Upper lobe of left lung (tissue), 6 donors: Measurements from ENCODE around the gene GAS2. TPM values are rescaled to one million over a fixed set of nuclear protein-coding genes. Genes with fewer than 3 reads are reported as not detected.

Source experiments
- ATAC-seq, 2 donors: fragments of 200-7000 bp; cut with Tn5 transposase; one replicate each; pipeline ENCODE4 v1.9.1; 2022; ENCODE audit warnings: mild to moderate bottlenecking in 2 of 2, moderate library complexity in 2 of 2; ENCODE audit not compliant: low FRiP score in 2 of 2
- DNase-seq, 2 donors: peaks; one replicate each; pipeline ENCODE4 v3.0.0-alpha.2; 2019 to 2020
- H3K27ac ChIP-seq, 4 donors: fragments of 200-600 bp; sonication (generic); one replicate each; pipeline ENCODE4 v1.5.1; 2016 to 2019
- H3K27me3 ChIP-seq, 4 donors: fragments of 200-600 bp; sonication (generic); one replicate each; pipeline ENCODE4 v1.5.1; 2017 to 2019
- H3K36me3 ChIP-seq, 4 donors: fragments of 200-600 bp; sonication (generic); one replicate each; pipeline ENCODE4 v1.5.1; 2016 to 2019
- H3K4me1 ChIP-seq, 4 donors: fragments of 200-600 bp; sonication (generic); one replicate each; pipeline ENCODE4 v1.5.1; 2018 to 2019
- H3K4me3 ChIP-seq, 4 donors: fragments of 200-600 bp; sonication (generic); one replicate each; pipeline ENCODE4 v1.5.1; 2017 to 2019; ENCODE audit warnings: mild to moderate bottlenecking in 2 of 4, moderate library complexity in 1 of 4
- H3K9me3 ChIP-seq, 4 donors: fragments of 200-600 bp; sonication (generic); one replicate each; pipeline ENCODE4 v1.5.1; 2018 to 2019
- EP300 ChIP-seq, 4 donors: sonication (generic); formaldehyde crosslinking; IDR thresholded peaks; one replicate each; pipeline ENCODE4 v1.5.1; 2017; ENCODE audit warnings: antibody characterized with exemption in 4 of 4, control low read depth in 2 of 4
- POLR2A ChIP-seq, 4 donors: fragments of 450-650 bp; IDR thresholded peaks; one replicate each; pipeline ENCODE4 v1.5.1; 2016 to 2017; ENCODE audit warnings: antibody characterized with exemption in 4 of 4, mild to moderate bottlenecking in 2 of 4
- POLR2AphosphoS5 ChIP-seq, 2 donors: sonication (generic); formaldehyde crosslinking; IDR thresholded peaks; one replicate each; pipeline ENCODE4 v1.5.1; 2017; ENCODE audit warnings: antibody characterized with exemption in 2 of 2
- WGBS, 2 donors: methylation state at CpG; one replicate each; pipeline ENCODE4 v1.1.5; 2017 to 2018; 5-methylcytosine and 5-hydroxymethylcytosine counted together
- total RNA-seq, 6 donors: library from RNA; depleted of rRNA in 4 of 6; stranded (reverse); fragments of >200 nt in 4 of 6; gene quantifications; one replicate each; pipeline versions ENCODE4 v1.1.0 to v1.2.1, GENCODE V29; 2016 to 2021
- TF ChIP-seq, protein P1 (sequence below), 6 experiments: fragments of 450-650 bp in 4 of 6; fragments of 200-600 bp in 2 of 6; sonication (generic) in 2 of 6; IDR thresholded peaks; one replicate each; pipeline ENCODE4 v1.5.1; 2016 to 2019; ENCODE audit warnings: antibody characterized with exemption in 6 of 6
- donor health status: DM: no; HTN: no; CAD: no; lungs with moderate emphysema.
- donor health status: DM: no; HTN: yes; CAD: no; lungs with severe emphysema.

The GAS2 gene
- total RNA-seq, 6 donors from 2014 or later = 1.5 to 6.3 (median 2.1) TPM; not detected in 1

DNA sequence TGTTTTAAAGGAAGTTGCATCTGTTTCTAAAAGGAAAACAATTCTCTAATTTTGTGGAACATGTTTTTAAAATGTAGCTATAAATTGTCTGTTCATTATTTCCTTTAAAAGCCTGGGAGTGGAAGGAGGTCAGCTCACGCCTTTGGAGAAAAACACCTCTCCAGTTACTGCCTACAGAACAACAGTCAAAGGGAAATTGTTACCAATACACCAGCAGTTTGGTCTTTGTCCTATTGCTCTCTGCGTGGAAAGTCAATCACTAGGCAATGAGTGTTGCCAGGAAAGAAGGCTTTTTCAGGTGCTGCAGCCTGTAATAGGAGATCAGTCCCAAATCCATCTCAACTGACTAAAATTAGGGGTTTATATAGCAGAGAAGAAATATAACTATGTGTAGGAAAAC is 141.0 kb downstream of the GAS2 start:
- H3K9me3 ChIP-seq = peaks cover 0 to 5% (median 0%) of the 10 kb centered on the region in 4 donors
- H3K4me3 ChIP-seq = no peak overlapping the region
- no peaks in the 10 kb centered on the region for H3K27me3 ChIP-seq
- H3K27ac ChIP-seq = no peak overlapping the region
- WGBS, 2 donors = 74 to 75% methylated on average over 2 of the region's 2 CpGs
- DNase-seq (no peak), ATAC-seq (no peak)
- no peak for TF ChIP-seq POLR2AphosphoS5 (IDR thresholded peaks at IDR 0.05)
- H3K36me3 ChIP-seq = no peaks in the 10 kb centered on the region
- peaks cover 0 to 21% (median 6%) of the 10 kb centered on the region in 4 donors for H3K4me1 ChIP-seq

DNA sequence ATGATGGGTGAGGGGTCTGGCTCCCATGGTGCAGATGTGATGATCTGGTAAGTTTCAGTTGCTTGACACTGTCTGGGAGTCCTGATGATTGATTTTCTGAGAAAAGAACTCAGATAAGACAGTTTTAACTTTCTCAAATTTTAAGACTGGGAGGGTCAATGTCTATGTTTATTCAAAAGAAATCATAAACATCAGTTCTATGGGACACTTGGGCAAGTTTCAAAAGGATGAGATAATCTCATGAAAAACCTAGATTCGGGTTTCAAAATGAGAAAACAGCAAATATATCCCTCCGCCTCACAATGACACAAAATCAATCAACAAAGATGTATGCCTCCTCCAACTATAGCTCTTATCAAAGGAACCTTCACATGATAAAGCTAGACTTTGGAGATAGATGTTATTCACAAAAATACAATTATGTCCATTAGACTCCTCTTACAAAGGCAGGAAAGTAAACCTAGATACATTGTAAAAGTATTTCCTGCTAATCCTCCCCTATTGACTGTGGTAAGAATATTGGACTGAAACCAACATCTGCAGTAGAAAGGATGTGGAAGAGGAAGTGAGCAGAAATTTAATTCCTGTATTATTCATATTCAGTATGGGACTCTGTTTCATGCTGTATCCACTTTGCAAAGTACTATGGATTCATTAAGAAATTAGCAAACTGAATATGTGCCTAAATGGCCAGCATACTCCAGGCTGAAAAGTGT is 141.6 kb downstream of the GAS2 start:
- WGBS, 2 donors = 57 to 74% methylated on average over 2 of the region's 2 CpGs

DNA sequence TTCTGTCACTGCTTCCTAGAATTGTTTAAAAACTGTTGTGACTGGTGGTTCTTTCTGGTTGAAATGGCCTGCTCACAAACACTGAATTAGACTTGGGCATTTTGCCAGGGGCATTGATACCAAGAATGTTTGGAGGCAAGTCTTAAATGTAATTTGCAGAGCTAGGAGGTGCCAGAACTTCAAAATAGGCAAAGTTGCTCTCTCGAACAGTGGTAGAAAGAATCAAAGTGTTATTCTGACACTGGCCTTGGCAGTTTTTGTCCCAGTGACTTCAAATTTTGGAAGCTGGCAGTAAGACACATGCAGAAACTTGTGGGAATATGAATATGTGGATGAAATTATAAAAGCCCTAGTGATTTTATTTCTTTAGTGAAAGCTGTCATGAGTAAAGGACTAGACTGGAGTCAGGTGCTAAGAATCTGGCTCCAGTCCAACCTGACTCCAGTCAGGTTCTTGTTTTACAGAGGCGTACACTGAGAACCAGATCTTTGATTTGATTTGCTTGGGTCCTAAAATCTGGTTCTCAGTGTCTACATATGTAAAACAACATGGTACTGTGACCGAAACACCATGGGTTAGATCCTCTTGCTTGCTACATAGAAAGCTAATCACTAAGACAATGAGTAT is 142.3 kb downstream of the GAS2 start:
- Histone ChIP-seq H3K36me3 (no peaks in the 10 kb centered on the region), H3K4me3 (no peak overlapping the region), H3K9me3 (peaks cover 0 to 5% (median 0%) of the 10 kb centered on the region in 4 donors), H3K27ac (peak overlapping the region in 1 of 4 donors; percentile 61), H3K4me1 (peaks cover 0 to 21% (median 6%) of the 10 kb centered on the region in 4 donors), H3K27me3 (no peaks in the 10 kb centered on the region)
- ATAC-seq (no peak), DNase-seq (no peak)
- no peak for TF ChIP-seq POLR2AphosphoS5 (IDR thresholded peaks at IDR 0.05)
- TF ChIP-seq EP300 (IDR thresholded peaks at IDR 0.05) = no peak
- TF ChIP-seq, protein P1, sequence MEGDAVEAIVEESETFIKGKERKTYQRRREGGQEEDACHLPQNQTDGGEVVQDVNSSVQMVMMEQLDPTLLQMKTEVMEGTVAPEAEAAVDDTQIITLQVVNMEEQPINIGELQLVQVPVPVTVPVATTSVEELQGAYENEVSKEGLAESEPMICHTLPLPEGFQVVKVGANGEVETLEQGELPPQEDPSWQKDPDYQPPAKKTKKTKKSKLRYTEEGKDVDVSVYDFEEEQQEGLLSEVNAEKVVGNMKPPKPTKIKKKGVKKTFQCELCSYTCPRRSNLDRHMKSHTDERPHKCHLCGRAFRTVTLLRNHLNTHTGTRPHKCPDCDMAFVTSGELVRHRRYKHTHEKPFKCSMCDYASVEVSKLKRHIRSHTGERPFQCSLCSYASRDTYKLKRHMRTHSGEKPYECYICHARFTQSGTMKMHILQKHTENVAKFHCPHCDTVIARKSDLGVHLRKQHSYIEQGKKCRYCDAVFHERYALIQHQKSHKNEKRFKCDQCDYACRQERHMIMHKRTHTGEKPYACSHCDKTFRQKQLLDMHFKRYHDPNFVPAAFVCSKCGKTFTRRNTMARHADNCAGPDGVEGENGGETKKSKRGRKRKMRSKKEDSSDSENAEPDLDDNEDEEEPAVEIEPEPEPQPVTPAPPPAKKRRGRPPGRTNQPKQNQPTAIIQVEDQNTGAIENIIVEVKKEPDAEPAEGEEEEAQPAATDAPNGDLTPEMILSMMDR (IDR thresholded peaks at IDR 0.05) = no peak
- no peak for TF ChIP-seq POLR2A (IDR thresholded peaks at IDR 0.05)
- 75 to 88% methylated on average over 3 of the region's 3 CpGs for WGBS, 2 donors

More for the DNA sequence above, 141.6 kb downstream of the GAS2 start:
- H3K4me1 ChIP-seq = peaks cover 0 to 21% (median 6%) of the 10 kb centered on the region in 4 donors
- TF ChIP-seq POLR2AphosphoS5 (IDR thresholded peaks at IDR 0.05) (no peak), EP300 (IDR thresholded peaks at IDR 0.05) (no peak), POLR2A (IDR thresholded peaks at IDR 0.05) (no peak)
- TF ChIP-seq, protein P1 (IDR thresholded peaks at IDR 0.05) = no peak
- no peak overlapping the region for H3K4me3 ChIP-seq
- DNase-seq = no peak
- H3K36me3 ChIP-seq = no peaks in the 10 kb centered on the region
- H3K27me3 ChIP-seq = no peaks in the 10 kb centered on the region
- H3K9me3 ChIP-seq = peaks cover 0 to 5% (median 0%) of the 10 kb centered on the region in 4 donors
- H3K27ac ChIP-seq = peak overlapping the region in 1 of 4 donors; percentile 61
- no peak for ATAC-seq

DNA sequence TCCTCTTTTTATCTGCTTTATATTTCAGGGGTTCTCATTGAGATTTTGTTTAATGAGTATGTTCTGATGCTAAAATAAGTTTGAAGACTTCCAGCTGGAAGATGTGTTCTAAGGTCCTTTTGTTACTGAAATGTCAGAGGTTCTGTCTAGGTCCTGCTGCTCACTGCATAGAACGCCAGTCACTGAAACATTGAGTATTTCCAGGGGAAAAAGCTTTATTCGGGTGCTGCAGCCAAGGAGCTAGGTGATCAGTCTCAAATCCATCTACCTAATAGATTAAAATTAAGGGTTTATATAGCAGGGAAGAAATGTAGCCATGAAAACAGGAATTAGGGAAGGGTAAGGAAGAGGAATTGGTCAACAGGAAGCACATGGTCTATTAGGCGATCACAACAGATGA is 143.5 kb downstream of the GAS2 start:
- no peak for DNase-seq
- TF ChIP-seq EP300 (IDR thresholded peaks at IDR 0.05) (no peak), POLR2A (IDR thresholded peaks at IDR 0.05) (no peak), POLR2AphosphoS5 (IDR thresholded peaks at IDR 0.05) (no peak)
- TF ChIP-seq, protein P1 (IDR thresholded peaks at IDR 0.05) = no peak
- Histone ChIP-seq H3K4me1 (peaks cover 0 to 21% (median 6%) of the 10 kb centered on the region in 4 donors), H3K4me3 (no peak overlapping the region), H3K9me3 (peaks cover 0 to 5% (median 0%) of the 10 kb centered on the region in 4 donors), H3K36me3 (no peaks in the 10 kb centered on the region), H3K27me3 (no peaks in the 10 kb centered on the region), H3K27ac (peak overlapping the region in 1 of 4 donors; percentile 61)
- no peak for ATAC-seq
- 63 to 89% methylated on average over 3 of the region's 3 CpGs for WGBS, 2 donors

DNA sequence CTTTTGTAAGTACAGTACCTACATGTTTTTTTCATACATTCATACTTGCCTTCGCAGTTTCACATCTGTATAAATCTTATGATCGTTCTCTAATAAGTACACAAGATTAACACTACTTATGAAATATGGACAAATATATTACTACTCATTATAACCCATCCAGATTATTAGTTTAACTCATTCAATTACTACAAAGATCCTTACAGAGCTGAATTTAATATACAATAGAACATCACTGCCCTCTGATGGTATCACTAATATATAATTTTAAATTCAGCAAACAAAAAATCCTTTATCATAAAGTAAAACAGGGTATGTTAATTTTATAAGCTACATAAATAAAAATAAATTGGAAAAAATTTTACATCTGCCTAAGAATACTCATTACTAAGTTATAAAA is 155.8 kb downstream of the GAS2 start:
- H3K4me1 ChIP-seq = no peaks in the 10 kb centered on the region
- TF ChIP-seq, protein P1 (IDR thresholded peaks at IDR 0.05) = no peak
- no peak for TF ChIP-seq POLR2AphosphoS5 (IDR thresholded peaks at IDR 0.05)
- TF ChIP-seq POLR2A (IDR thresholded peaks at IDR 0.05) = no peak
- no peak for TF ChIP-seq EP300 (IDR thresholded peaks at IDR 0.05)
- no peaks in the 10 kb centered on the region for H3K9me3 ChIP-seq
- DNase-seq (no peak), ATAC-seq (no peak)
- 96 to 99% methylated on average over 2 of the region's 2 CpGs for WGBS, 2 donors
- peaks cover 0 to 76% (median 18%) of the 10 kb centered on the region in 4 donors for H3K36me3 ChIP-seq
- H3K27ac ChIP-seq = no peak overlapping the region
- H3K4me3 ChIP-seq = no peak overlapping the region
- H3K27me3 ChIP-seq = no peaks in the 10 kb centered on the region
